ENCODE measurements around the gene NR1D2. TPM values are rescaled to one million over a fixed set of nuclear protein-coding genes. Genes with fewer than 3 reads are reported as not detected.

The NR1D2 gene
- total and polyA plus RNA-seq, 2 of the 13 experiments (the other 11 are each of a cell fraction or from before 2014, with no cell fraction given), result 5.3 to 8.1 TPM

DNA sequence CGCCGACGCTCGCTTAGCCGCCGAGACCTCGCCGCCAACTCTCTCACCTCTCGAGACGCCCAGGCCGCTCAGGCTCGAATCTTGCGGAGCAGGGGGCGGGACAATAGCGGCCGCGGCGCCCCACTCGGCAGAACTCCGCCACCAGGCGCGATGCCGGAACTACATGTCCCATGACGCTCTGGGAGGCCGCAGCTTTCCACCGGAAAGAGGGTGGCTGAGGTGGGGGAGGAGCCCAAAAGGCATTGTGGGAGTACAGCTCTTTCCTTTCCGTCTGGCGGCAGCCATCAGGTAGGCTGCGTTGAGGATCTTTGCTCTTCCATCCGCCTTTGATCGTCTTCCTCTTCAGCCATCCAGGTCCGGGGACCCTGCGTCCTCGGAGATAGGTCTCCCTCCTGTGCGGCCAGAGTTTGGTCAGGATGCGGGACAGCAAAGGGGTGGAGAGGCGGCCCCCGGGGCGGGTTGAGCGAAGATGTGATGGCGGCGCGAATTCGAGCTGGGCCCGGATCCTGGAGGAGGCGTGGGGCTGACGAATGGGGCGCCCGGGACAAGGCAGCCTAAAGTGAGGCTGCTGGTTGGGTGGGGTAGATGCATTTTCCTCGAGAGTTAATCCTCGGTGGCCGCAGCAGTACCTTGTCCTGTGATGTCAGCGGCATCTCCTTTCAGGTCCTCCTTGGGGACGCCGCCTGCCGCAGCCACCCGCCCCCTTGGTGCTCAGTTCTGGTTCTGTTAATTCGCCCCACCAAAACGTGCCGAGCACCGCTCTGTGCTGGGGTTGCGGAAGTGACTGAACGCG lies 28.0 kb upstream of the NR1D2 start, which contains the start of the genes NKIRAS1 and RPL15 (continued):
- TF ChIP-seq, protein P1, sequence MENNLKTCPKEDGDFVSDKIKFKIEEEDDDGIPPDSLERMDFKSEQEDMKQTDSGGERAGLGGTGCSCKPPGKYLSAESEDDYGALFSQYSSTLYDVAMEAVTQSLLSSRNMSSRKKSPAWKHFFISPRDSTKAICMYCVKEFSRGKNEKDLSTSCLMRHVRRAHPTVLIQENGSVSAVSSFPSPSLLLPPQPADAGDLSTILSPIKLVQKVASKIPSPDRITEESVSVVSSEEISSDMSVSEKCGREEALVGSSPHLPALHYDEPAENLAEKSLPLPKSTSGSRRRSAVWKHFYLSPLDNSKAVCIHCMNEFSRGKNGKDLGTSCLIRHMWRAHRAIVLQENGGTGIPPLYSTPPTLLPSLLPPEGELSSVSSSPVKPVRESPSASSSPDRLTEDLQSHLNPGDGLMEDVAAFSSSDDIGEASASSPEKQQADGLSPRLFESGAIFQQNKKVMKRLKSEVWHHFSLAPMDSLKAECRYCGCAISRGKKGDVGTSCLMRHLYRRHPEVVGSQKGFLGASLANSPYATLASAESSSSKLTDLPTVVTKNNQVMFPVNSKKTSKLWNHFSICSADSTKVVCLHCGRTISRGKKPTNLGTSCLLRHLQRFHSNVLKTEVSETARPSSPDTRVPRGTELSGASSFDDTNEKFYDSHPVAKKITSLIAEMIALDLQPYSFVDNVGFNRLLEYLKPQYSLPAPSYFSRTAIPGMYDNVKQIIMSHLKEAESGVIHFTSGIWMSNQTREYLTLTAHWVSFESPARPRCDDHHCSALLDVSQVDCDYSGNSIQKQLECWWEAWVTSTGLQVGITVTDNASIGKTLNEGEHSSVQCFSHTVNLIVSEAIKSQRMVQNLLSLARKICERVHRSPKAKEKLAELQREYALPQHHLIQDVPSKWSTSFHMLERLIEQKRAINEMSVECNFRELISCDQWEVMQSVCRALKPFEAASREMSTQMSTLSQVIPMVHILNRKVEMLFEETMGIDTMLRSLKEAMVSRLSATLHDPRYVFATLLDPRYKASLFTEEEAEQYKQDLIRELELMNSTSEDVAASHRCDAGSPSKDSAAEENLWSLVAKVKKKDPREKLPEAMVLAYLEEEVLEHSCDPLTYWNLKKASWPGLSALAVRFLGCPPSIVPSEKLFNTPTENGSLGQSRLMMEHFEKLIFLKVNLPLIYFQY (CRISPR knock-in tag; IDR thresholded peaks at IDR 0.05; ENCODE audit: borderline replicate concordance), result 0 out of 2 replicates have a peak, but pooled peaks have one; percentile 40
- TF ChIP-seq NR3C1 (CRISPR knock-in tag; IDR thresholded peaks at IDR 0.05) (no peak), NKX3-1 (CRISPR knock-in tag; IDR thresholded peaks at IDR 0.05) (peak; percentile 72; the same call in 1 of the 2 replicates), HDAC1 (CRISPR knock-in tag; IDR thresholded peaks at IDR 0.05) (peak; percentile 46), MIXL1 (CRISPR knock-in tag; IDR thresholded peaks at IDR 0.05) (peak; percentile 70), ZNF720 (CRISPR knock-in tag; IDR thresholded peaks at IDR 0.05) (0 out of 2 replicates have a peak, but pooled peaks have one; percentile 42), CHD4 (IDR thresholded peaks at IDR 0.05; ENCODE audit: borderline replicate concordance, low read length) (no peak), HIVEP1 (CRISPR knock-in tag; IDR thresholded peaks at IDR 0.05) (peak; percentile 83), ZNF331 (CRISPR knock-in tag; IDR thresholded peaks at IDR 0.05) (peak; percentile 89), ZNF24 (IDR thresholded peaks at IDR 0.05) (no peak), YEATS2 (CRISPR knock-in tag; IDR thresholded peaks at IDR 0.05; ENCODE audit: borderline replicate concordance) (peak; percentile 99), ZNF790 (CRISPR knock-in tag; IDR thresholded peaks at IDR 0.05; ENCODE audit: borderline replicate concordance) (no peak; the same call in 1 of the 2 replicates), ZNF761 (CRISPR knock-in tag; conservative IDR thresholded peaks at IDR 0.05) (0 out of 2 replicates have a peak, but pooled peaks have one; percentile 42), ZNF841 (CRISPR knock-in tag; IDR thresholded peaks at IDR 0.05; ENCODE audit: borderline replicate concordance) (no peak), ARNT (IDR thresholded peaks at IDR 0.05) (no peak), ZSCAN25 (CRISPR knock-in tag; IDR thresholded peaks at IDR 0.05) (peak; percentile 86), TMF1 (CRISPR knock-in tag; IDR thresholded peaks at IDR 0.05; ENCODE audit: low read depth) (no peak; the same call in 1 of the 2 replicates)
- TF ChIP-seq, protein P2, sequence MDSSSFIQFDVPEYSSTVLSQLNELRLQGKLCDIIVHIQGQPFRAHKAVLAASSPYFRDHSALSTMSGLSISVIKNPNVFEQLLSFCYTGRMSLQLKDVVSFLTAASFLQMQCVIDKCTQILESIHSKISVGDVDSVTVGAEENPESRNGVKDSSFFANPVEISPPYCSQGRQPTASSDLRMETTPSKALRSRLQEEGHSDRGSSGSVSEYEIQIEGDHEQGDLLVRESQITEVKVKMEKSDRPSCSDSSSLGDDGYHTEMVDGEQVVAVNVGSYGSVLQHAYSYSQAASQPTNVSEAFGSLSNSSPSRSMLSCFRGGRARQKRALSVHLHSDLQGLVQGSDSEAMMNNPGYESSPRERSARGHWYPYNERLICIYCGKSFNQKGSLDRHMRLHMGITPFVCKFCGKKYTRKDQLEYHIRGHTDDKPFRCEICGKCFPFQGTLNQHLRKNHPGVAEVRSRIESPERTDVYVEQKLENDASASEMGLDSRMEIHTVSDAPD (CRISPR knock-in tag; IDR thresholded peaks at IDR 0.05), result no peak
- TF ChIP-seq, protein P3, sequence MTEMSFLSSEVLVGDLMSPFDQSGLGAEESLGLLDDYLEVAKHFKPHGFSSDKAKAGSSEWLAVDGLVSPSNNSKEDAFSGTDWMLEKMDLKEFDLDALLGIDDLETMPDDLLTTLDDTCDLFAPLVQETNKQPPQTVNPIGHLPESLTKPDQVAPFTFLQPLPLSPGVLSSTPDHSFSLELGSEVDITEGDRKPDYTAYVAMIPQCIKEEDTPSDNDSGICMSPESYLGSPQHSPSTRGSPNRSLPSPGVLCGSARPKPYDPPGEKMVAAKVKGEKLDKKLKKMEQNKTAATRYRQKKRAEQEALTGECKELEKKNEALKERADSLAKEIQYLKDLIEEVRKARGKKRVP (CRISPR knock-in tag; IDR thresholded peaks at IDR 0.05), result no peak; a peak in 1 of 4 replicates
- TF ChIP-seq, protein P4, sequence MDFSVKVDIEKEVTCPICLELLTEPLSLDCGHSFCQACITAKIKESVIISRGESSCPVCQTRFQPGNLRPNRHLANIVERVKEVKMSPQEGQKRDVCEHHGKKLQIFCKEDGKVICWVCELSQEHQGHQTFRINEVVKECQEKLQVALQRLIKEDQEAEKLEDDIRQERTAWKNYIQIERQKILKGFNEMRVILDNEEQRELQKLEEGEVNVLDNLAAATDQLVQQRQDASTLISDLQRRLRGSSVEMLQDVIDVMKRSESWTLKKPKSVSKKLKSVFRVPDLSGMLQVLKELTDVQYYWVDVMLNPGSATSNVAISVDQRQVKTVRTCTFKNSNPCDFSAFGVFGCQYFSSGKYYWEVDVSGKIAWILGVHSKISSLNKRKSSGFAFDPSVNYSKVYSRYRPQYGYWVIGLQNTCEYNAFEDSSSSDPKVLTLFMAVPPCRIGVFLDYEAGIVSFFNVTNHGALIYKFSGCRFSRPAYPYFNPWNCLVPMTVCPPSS (IDR thresholded peaks at IDR 0.05), result no peak
- TF ChIP-seq, protein P5, sequence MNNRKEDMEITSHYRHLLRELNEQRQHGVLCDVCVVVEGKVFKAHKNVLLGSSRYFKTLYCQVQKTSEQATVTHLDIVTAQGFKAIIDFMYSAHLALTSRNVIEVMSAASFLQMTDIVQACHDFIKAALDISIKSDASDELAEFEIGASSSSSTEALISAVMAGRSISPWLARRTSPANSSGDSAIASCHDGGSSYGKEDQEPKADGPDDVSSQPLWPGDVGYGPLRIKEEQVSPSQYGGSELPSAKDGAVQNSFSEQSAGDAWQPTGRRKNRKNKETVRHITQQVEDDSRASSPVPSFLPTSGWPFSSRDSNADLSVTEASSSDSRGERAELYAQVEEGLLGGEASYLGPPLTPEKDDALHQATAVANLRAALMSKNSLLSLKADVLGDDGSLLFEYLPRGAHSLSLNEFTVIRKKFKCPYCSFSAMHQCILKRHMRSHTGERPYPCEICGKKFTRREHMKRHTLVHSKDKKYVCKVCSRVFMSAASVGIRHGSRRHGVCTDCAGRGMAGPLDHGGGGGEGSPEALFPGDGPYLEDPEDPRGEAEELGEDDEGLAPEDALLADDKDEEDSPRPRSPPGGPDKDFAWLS (CRISPR knock-in tag; IDR thresholded peaks at IDR 0.05; ENCODE audit: borderline replicate concordance), result no peak

Data from HepG2 (cell line).